ENCODE results near the gene RPTOR.

Gene RPTOR

GRCh38 chr17:80983545-80983944 lies 438.9 kb downstream of the RPTOR start:
- no peak for DNase-seq (ENCODE audit: low spot score)

GRCh38 chr17:80984749-80985148 lies 440.1 kb downstream of the RPTOR start:
- DNase-seq (ENCODE audit: low spot score): no peak

- DNase-seq (ENCODE audit: low spot score): no peak
Observed at GRCh38 chr17:80986046-80986445, 441.4 kb downstream of the RPTOR start.

- DNase-seq (ENCODE audit: low spot score): no peak
Observed at GRCh38 chr17:80986816-80987475, 442.3 kb downstream of the RPTOR start.

GRCh38 chr17:80987941-80988461 lies 443.4 kb downstream of the RPTOR start:
- DNase-seq (ENCODE audit: low spot score): no peak

GRCh38 chr17:80989586-80989913 lies 444.9 kb downstream of the RPTOR start:
- DNase-seq (ENCODE audit: low spot score): no peak

- peak; percentile 72 for DNase-seq (ENCODE audit: low spot score)
Observed at GRCh38 chr17:80990921-80991644, 446.4 kb downstream of the RPTOR start.

GRCh38 chr17:80991645-80992076 lies 447.0 kb downstream of the RPTOR start, which contains the start of gene CHMP6:
Gene CHMP6 (plus strand): TSS chr17:80991841. CDS start chr17:80991919, 78 bp downstream.
- DNase-seq (ENCODE audit: low spot score): peak; percentile 91

- DNase-seq (ENCODE audit: low spot score): no peak
Observed at GRCh38 chr17:80992077-80992947, 447.7 kb downstream of the RPTOR start.

GRCh38 chr17:80992948-80993624 lies 448.4 kb downstream of the RPTOR start:
- DNase-seq (ENCODE audit: low spot score): no peak

- DNase-seq (ENCODE audit: low spot score): no peak
Observed at GRCh38 chr17:80995131-80995530, 450.5 kb downstream of the RPTOR start.

GRCh38 chr17:80996422-80997305 lies 452.0 kb downstream of the RPTOR start:
- DNase-seq (ENCODE audit: low spot score): no peak

GRCh38 chr17:80997424-80998117 lies 452.9 kb downstream of the RPTOR start:
- DNase-seq (ENCODE audit: low spot score): no peak

GRCh38 chr17:80998118-80998747 lies 453.6 kb downstream of the RPTOR start:
- DNase-seq (ENCODE audit: low spot score): no peak

- no peak for DNase-seq (ENCODE audit: low spot score)
Observed at GRCh38 chr17:80998748-80999535, 454.3 kb downstream of the RPTOR start.

GRCh38 chr17:80999536-81000333 lies 455.1 kb downstream of the RPTOR start:
- DNase-seq (ENCODE audit: low spot score): no peak

GRCh38 chr17:81000334-81000630 lies 455.6 kb downstream of the RPTOR start:
- DNase-seq (ENCODE audit: low spot score): no peak

GRCh38 chr17:81000631-81001357 lies 456.2 kb downstream of the RPTOR start:
- no peak for DNase-seq (ENCODE audit: low spot score)
